WI38 (cell line): ENCODE results near the gene FOSL2.

Source experiments
- H3K4me3 ChIP-seq: 2 replicates; pipeline ENCODE4 v1.5.1; 2011; ENCODE audit warnings: low read depth, mild to moderate bottlenecking, control low read depth, low read length
- TF ChIP-seq, protein P1 (sequence below): IDR thresholded peaks from 2 replicates; pipeline ENCODE4 v1.5.1; 2012; ENCODE audit warnings: low read depth, mild to moderate bottlenecking, control low read depth, low read length

Gene FOSL2

GRCh38 chr2:28415715-28416114, 23.1 kb downstream of the FOSL2 start:
- H3K4me3 ChIP-seq, result no peak overlapping the region
- TF ChIP-seq, protein P1, sequence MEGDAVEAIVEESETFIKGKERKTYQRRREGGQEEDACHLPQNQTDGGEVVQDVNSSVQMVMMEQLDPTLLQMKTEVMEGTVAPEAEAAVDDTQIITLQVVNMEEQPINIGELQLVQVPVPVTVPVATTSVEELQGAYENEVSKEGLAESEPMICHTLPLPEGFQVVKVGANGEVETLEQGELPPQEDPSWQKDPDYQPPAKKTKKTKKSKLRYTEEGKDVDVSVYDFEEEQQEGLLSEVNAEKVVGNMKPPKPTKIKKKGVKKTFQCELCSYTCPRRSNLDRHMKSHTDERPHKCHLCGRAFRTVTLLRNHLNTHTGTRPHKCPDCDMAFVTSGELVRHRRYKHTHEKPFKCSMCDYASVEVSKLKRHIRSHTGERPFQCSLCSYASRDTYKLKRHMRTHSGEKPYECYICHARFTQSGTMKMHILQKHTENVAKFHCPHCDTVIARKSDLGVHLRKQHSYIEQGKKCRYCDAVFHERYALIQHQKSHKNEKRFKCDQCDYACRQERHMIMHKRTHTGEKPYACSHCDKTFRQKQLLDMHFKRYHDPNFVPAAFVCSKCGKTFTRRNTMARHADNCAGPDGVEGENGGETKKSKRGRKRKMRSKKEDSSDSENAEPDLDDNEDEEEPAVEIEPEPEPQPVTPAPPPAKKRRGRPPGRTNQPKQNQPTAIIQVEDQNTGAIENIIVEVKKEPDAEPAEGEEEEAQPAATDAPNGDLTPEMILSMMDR, result no peak

DNA sequence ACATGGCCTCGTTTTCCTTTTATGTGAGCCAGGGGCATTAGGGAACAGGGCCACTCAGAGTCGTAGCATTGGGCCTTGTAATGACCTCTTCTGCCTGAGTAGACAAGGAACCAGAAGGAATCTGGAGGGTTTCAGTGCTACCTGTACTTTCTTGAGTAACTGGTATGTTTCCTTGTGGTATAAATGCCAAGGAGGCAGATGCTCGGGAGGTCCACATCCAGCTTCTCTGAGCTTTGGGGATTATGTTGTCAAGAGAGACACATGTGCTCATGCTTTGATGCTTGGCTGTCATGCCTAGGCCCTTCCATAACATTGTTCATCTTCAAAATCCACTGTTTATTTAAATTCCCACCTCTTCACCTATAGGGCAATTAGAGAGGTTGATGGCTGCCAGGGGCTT, 26.3 kb downstream of the FOSL2 start:
- H3K4me3 ChIP-seq, result no peak overlapping the region
- TF ChIP-seq, protein P1, result no peak

DNA sequence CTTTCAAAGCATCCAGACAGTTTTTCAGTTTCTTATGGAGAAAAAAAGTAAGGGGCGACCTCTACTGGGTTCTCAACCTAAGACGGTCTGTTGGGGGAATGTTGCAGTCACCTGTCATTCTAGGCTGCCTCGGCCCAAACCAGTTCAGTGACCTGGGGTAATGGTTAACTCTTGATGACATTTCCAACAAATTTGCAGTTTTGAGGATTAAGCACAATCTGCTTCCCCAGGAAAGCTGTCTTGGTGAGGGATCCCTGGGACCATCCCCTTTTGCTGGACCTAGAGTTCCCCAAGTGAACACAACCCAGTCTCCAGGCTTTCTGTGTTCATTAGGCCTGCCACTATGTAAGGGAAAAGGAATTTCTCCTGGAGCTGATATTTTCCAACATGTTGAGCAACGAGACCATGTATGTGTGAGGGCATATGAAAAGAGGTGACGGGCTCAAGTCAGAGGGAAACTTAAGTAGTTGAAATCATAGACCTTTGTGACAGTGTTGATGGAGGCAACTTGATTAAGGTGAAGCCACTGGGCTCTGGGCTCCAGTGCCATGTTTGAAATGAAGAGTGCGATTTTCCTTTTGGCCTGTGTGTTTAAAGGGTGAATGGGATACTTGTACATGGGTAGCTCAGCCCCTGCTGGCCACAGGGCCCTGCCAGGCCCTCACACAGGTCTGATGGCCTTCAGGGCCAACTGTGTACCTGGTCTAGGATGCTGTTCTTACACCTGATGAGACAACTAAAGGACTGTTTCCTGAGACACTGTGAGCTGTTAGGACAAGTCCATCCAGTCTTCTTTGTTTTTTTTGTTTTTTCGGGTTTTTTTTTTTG, 27.0 kb downstream of the FOSL2 start:
- TF ChIP-seq, protein P1, result no peak
- H3K4me3 ChIP-seq, result no peak overlapping the region

- H3K4me3 ChIP-seq, result no peak overlapping the region
- TF ChIP-seq, protein P1, result no peak
Observed at GRCh38 chr2:28420722-28421121, 28.1 kb downstream of the FOSL2 start.

GRCh38 chr2:28422908-28423741, 30.5 kb downstream of the FOSL2 start:
- H3K4me3 ChIP-seq, result no peak overlapping the region
- TF ChIP-seq, protein P1, result no peak

DNA sequence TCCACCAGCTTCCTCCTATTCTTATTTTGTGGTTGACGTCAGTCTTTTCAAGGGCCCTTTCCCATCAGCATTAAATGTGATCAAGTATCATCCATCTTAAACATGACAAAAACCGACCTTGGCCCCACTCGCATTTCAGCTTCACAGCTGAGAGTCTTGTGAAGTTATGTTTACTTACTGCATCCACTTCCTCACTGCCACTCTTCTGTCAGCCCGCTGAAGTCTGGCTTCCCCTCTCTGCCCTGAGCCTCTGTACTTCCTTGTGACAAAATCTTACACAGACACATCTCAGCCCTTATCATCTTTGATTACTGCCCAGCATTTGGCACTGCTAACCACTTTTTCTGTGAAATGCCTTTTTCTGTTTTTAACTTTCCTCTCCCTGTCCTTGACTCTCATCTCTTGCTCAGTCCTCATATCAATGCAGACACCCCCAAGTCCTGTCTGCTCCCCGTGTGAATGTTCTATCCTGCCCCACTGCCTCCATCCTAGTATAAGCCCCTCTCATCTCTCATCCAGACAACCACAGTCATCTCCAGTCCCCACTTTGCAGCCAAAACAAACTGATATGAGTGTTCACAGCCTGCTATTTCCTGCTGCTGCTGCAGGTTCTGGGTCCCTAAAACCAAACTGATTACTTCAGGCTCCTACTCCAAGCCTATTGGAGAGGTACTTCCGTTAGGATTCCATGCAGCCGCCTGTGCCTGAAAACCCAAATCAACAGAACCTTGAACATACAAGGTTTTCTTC, 31.4 kb downstream of the FOSL2 start:
- TF ChIP-seq, protein P1, result no peak

More for the DNA sequence above, 31.4 kb downstream of the FOSL2 start:
- H3K4me3 ChIP-seq, result no peak overlapping the region
